Inflammatory macrophage treated with lipopolysaccharide for 1 hour (primary cell): ENCODE data around the gene KCNMB1.

Source experiments
- DNase-seq, 2 donors: peaks; one replicate each; pipeline ENCODE4 v3.0.0-alpha.2; 2020 to 2022

KCNMB1 gene

GRCh38 chr5:170388818-170389549 is at the start of gene KCNMB1:
KCNMB1 (minus strand) TSS chr5:170389367; CDS start chr5:170385447, 3,920 bp downstream.
- no peak for DNase-seq

DNA sequence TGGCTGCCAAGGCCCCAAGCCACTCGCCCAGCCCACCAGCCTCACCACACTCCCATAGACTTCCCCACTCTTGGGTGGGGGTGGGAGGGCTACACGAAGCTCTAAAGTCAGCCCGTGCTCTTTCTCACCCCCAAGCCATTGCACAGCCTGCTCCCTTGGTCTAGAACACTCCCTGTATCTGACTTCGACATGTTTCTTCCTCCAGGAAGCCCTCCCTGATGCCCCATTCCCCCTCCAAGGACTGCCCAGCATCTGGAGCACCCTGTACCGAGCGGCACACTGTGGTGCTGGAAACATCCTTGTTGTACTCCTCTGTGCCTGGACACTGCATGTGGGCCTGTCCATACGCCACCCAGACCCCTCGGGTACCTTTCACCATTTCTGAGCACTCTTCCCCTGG is 49.4 kb upstream of the KCNMB1 start:
- DNase-seq: no peak

DNA sequence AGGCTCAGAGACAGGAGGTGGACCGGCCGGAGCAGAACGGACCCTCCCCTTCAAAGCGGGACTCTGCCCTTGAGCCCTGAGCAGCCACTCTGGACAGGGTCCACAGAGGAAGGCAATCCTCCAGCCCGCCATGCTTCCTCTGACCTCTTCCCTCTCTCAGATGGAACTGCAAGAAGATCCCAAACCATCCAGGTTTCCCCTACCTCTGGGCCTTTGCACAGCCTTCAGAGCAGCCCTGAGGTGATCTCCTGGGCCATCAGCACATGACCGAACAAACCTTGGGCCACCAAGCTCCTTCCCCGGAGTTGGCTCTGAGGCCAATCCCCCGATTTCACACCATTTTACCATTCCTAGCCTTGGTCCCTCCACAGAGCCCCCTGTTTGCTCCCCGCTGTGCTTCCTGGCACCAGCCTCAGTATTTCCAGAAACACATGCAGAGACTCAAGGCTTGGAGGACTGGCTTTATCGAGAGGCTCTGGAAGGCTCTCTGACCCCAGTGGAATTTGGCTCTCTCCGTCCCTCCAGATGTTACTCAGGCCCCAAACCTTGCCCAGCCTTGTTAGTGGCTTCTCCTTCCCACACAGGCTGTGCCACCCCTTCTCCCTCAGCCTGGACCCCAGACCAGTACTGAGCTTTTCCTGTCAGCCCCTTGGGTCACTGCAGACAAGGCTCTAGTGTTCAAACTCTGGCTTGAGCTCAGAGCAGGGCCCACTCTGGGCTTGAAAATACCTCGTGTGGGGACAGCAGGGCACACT is 48.6 kb upstream of the KCNMB1 start:
- DNase-seq: no peak

- peak; percentile 55 to 69 for DNase-seq
These were observed 47.2 kb upstream of the KCNMB1 start for GRCh38 chr5:170436335-170436734.

DNA sequence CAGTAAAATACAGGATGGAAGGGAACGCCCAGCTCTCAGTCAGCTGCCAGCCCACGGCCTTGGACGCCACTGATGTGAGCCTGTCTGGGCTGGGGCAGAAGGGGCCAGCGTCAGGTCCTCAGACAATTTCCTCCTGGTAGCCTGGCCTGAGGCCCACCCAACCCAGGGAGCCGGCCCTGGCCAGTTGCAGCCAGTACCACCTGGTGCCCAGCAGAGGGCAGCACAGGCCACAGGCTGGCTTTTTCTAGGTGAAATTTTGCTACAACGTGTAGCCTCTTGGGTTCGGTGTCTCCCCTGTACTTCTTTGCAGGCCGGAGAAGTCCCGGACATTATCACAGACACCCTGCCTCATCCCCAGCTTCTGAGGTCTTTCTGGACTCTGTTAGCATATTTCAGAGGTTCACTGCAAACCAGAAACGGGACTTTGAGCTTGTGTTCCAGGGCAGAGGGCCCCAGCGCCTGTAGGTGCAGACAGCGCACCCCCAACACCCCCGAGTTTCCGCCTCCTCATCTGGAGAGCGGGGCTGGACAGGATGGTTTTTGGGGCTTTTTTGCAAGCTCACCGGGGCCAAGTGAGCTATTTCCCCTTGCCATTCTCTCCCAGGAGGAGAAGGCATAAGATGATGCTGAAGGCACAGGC is 45.9 kb upstream of the KCNMB1 start:
- DNase-seq: peak; percentile 25 to 83

DNA sequence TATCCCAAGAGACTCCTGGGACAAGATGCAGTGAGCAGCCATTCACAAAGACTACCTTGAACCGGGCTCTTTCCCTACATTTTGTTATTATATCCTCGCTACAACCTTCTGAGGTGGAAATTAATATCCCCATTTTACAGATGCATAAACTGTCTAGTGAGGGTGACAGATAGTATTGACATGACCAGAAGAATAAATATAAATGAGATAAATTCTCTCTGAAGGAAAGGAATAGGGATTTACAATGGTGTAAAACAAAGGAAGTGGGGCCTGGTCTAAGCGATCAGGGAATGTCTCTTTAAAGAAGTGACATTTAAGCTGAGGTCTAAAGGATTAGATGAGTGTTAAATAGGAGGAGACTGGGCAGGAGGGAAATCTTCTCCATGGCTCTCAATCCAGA is 43.5 kb upstream of the KCNMB1 start:
- no peak for DNase-seq

DNA sequence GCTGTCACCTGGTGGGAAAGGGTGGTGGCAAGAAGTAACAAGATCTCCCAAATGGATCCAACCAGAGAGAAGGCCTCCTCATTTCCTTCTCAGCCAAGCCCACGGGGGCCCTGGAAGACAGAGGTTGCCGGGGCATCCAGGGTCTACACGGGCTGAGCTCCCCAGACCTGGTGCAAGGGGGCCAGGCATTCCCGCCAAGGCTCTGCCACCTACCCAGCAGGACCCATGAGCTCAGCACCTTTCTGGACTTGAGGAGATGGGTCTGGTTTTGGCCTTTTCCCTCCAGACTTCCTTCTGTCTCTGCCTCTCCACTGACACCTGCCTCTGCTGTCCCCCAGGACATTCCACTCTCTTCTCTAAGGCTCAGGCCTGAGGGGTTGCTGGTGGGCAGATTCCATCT is 42.4 kb upstream of the KCNMB1 start:
- DNase-seq: no peak

- no peak for DNase-seq
These were observed 41.8 kb upstream of the KCNMB1 start for GRCh38 chr5:170430866-170431437.

DNA sequence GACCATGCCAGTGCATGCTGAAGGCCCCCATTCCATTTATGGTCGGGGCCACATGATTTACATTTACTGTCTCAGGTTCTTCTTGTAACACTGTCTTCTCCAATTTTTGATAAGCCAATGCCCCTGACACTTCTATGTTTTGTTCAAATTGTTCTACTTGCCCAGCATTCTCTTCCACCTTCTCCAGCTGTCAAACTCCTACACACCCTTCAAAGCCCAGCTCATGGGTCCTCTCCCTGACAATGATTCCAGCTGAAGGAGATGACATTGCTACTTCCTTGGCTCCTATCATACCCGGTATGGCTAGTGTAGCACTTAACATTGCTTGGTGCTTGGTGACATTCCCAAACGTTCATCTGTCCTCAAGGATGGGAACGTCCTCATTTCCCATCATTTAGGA is 41.1 kb upstream of the KCNMB1 start:
- DNase-seq: no peak

- no peak for DNase-seq
These were observed 39.8 kb upstream of the KCNMB1 start for GRCh38 chr5:170429014-170429413.

DNA sequence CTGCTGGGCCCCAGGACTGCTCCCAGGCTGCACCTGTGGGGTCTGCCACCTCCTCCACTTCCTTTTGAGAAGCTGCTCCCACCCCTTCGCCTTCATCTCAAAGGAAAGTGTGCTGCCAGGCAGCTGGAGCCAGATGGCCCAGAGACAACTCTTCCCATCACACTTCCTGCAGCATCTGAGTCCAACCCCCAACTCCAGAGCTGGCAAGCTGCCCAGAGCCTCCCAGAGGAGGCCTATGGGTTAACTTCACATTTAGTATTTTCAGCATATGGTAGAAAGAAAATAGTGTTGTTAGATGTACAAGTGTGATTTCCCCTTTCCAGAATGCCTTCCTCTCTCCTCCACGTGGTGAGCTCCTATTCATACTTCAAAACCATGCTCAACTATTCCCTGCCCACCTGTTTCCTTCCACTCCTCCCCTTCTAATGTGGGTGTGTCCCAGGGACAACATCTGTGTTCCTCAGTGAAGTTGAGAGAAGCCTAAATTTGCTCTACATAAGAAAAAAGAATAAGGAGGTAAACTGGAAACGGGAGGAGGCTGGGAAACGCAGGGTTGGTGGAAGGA is 38.6 kb upstream of the KCNMB1 start:
- no peak for DNase-seq

DNA sequence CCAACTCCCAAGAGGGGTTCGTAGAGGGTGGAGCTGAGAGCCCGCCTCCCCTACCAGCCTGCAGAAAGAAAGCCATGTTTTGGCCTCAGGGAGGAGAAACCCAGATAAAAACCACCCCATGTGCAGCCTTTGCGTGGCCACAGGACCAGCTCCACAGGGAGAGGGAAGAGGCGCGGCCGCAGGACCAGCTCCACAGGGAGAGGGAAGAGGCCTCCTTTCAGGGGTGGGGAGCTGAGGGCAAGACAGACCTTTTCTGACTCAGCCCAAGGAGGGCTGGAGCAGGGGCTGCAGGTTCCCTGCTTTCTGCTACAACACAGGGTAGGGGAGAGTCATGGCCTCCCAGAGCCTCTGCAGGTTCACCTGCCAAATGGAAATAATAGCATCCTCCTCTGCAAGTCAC is 37.6 kb upstream of the KCNMB1 start:
- DNase-seq: no peak

- DNase-seq: no peak
These were observed 37.1 kb upstream of the KCNMB1 start for GRCh38 chr5:170426149-170426767.

DNA sequence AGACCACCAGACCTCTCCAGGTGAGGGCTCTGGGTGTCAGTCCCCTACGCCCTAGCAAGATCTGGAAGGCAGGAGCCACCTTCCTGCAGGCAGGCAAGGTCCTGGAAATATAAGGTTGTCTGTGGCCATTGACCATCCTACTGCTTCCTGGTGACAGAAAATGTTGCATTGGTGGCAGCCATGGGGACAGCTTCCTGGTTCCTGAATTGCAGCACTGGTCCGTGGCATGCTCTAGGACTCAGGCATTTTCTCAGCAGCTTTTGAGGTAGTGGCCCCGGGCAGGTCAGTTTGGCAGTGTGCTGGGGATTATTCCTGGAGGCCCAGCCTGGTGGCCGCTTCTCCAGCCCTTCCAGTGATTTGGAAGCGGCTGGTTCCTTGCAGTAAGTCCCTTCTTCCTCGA is 36.6 kb upstream of the KCNMB1 start:
- DNase-seq: peak in 1 of 2 donors; percentile 15

- no peak for DNase-seq
These were observed 35.5 kb upstream of the KCNMB1 start for GRCh38 chr5:170424629-170425028.

- DNase-seq: no peak
These were observed 34.5 kb upstream of the KCNMB1 start for GRCh38 chr5:170423692-170424091.

- no peak for DNase-seq
These were observed 32.7 kb upstream of the KCNMB1 start for GRCh38 chr5:170421826-170422225.

- DNase-seq: peak; percentile 59 to 85
These were observed 31.7 kb upstream of the KCNMB1 start for GRCh38 chr5:170420806-170421412.

DNA sequence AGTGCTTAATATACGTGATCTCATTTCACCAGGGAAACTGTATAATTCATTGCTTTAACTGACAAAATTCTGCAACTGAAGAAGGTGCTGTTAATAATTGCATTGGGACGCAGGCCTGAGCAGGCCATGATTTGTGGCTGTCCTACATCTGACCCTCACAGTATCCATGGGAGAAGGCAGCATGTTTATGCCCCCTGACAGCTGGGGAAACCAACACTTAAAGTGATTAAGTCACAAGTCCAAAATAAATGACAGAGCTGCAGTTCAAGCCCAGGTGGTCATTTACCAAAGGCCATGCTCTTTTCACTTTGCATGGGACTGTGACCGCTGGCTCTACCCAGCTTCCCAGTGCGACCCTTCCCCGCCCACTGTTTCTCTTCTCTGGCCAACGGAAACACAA is 30.5 kb upstream of the KCNMB1 start:
- DNase-seq: no peak

DNA sequence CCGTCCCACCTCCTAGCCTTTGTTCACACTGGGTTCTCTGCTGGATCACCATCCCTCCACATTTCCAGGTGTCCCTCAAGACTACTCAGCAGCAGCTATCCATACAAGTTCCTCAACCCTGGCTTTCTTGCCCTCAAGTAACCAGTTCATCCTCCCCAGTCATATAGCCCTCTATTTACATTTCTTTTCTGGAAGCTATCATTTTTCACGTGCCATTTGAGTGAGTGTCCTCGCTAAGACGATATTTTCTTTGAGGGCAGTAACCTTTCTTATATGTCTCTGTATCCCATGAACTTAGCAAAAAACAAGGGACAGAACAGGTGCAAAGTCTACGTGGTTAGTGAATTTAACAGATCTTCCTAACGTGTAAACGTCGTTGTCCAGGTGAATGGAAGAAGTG is 29.6 kb upstream of the KCNMB1 start:
- no peak for DNase-seq

- DNase-seq: no peak
These were observed 27.4 kb upstream of the KCNMB1 start for GRCh38 chr5:170416526-170416925.

DNA sequence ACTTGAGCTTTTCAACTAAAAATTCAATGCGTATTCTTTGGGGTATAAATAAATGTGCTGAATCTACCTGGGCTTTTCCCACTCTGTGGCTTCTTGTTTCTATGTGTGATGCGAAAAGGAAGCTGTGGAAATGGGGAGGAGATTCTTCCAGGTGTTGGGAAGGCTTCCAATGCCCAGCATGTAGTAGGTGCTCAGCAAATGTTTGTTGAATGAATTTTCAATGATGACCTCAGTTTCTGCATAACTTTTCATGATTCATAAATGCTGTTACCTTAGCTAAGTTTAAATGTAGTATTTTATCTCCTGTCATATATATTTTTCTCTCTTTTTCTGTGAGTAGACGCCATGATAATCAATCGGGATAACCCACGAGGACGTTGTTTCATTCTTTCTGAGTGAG is 25.6 kb upstream of the KCNMB1 start:
- no peak for DNase-seq
